Measurements from ENCODE around the gene STIM1.
"Not testable (repeated sequence)": the region's sequence is repeated elsewhere in the genome, so short reads cannot be mapped to it uniquely, and the experiment has no call there.

Gene STIM1

DNA sequence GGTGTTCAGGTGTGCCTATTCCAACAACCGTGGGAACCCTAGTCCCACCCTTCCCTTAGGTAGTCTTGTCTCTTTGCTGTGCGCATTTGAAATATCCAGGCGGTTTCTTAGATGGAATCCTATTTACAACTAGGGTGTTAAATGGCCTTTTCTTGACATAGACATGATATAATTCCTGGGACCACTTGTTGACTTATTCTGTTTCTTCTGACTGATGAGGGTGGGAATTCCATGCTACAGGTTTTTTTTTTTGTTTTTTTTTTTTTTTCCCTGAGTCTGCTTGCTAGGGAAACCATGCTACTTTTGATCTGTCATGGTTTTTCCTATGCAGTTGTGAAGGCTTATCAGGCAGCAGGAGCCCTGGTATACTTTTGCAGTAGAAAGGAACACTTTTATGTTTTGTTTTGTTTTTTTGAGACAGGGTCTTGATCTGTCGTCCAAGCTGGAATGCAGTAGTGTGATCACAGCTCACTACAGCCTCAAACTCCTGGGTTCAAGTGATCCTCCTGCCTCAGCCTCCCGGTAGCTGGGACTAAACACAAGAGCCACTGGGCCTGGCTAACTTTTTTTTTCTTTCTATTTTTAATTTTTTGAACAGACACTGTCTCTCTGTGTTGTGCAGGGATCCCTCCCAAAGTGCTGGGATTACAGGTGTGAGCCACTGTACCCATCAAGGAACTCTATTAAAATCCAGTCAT lies 1.5 kb downstream of the STIM1 start:
- DNase-seq: no peak

DNA sequence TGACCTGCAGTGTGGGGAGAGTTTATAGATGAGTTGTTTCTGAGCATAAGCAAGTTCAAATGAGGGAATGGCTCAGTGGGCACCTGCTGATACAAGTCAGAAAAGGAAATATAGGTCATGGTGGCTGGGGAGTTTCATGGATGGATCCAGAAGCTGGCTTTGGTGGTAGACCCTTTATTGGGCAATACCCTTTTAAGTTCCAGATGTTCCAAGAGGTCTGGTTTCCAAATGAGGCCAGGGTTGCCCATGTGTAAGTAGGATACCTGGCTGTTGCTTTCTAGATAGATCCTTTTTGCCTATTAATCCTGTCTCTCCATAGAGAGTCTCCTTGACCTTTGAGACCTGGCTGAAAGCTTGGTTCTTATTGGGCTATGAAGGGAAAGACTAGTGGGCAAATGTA lies 2.2 kb downstream of the STIM1 start:
- no peak for DNase-seq

DNA sequence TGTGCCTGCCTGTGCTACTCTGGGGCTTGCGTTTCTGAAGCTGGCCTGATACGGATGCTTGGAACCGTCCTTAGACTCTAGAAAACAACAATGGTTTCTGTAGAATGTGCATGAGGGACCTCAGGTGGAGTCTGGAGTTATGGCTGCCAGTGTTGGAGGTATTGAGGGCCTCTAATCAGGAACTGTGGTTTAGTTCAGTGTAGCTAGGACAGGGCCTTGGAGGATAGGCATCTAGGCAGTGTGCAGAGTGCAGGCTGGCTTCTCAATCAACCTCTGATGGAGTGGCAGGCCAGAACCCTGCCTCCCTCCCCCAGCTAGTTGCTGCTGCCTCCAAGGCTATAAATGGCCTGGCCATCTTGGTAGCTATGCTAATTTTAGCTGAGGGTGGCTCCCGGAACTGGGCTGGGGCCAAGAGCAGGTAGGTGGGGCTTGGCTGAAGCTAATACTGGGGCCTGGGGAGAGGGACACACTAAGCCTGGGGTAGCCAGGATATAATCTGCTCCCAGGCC lies 4.0 kb downstream of the STIM1 start:
- no peak for DNase-seq

DNA sequence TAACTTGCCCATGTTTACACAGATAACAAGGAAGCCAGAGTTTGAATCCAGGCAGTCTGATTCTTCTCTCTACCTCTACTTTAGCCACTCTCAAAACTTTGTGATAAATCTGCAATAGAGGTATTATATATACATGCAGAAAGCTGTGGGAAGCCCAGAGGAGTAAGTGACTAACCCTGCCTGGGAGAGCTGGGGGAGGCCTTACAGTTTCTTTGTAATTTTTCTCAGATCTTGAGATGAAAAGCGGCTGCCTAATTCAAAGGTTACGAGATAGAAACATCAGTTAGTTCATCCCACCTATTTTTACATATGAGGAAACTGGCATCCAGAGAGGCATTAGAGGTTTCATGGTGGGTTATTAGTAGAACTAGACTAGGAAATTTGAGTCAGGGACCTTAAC lies 4.9 kb downstream of the STIM1 start:
- DNase-seq: no peak

DNA sequence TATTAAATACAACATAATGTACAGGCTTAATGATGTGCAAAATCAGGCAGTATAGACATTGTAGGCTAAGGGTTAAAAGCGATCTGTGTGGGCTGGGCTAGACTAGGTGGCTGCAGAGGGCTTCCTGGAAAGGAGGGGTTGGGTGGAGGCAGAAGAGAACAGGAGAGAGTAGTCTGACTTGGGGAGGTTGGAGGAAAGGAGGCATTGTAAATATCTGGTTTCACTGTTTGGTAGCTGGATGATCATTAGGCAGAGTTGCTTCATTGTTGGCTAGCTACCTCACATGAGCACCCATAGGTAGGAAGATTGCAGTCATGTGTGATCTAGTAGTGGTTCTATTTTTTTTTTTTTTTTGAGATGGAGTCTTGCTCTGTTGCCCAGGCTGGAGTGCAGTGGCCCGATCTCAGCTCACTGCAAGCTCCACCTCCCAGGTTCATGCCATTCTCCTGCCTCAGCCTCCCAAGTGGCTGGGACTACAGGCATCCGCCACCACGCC lies 5.5 kb downstream of the STIM1 start:
- DNase-seq: not testable (repeated sequence)

DNA sequence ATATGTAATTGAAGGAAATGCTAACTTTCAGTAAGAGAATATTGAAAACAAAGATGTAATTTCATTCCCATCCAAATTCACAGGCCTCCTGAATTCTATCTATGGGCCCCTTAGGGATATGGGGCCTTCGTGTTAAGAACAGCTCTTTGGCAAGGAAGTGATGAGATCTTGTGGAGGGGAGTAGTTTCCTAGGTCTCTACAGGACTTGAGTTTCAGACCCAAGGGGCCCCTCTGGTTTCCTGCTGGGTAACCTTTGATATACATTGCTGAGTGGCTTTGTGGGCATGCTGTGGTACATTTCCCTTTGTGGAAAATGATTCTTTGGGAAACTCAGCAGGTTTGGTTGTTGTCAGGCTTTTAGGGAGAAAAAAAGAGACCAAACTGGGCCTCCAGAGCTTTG lies 6.2 kb downstream of the STIM1 start:
- no peak for DNase-seq

DNA sequence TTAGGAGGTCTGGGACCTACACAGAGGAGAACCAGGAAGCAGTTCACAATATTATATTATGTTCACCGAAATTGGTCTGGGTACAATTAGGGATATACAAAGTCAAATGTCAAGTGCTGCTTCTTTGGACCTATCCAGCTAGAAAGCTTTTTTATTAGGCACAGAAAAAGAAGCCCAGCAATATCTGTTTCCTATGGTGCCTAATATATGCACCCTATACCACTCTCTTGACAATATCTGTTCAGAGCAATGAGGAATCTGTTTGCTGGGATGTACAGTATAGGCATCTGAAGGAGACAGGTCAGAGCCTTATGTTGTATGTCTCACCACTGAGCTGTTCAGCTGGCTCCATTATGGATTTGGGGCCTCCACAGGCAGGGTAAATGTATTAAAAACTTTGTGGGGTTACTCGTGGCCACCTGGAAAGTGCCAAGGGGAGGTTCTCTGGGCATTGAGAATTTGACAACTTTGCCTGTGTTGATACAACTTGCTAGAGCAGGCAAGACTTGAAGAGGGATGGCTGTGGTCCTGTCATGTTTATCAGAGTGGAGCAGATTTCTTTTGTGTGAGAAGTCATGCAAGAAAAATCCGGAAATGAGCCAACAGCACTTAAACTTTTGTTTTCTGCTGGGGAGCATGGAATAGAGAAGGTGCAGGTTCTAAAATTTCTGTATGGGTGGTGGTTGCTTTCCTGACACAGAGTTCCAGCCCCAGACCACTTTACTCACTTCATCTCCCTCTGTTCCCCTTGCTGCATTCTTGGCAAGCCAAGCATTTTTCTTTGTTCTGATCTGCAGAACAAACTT lies 10.1 kb downstream of the STIM1 start:
- peak; percentile 40 for DNase-seq

DNA sequence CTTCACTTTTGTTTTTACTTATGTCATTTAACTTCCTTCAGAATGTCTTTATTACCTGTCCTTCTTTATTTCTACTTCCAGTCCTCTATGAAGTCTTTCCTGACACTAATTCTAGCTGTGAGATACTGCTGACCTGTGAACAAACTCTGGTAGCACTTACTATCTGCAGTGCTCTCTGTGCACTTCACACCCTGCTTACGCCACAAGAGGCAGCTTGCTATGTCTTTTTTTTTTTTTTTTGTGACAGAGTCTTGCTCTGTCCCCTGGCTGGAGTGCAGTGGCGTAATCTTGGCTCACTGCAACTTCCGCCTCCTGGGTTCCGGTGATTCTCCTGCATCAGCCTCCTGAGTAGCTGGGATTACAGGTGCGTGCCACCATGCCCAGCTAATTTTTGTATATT lies 10.7 kb downstream of the STIM1 start:
- DNase-seq: peak; percentile 63

DNA sequence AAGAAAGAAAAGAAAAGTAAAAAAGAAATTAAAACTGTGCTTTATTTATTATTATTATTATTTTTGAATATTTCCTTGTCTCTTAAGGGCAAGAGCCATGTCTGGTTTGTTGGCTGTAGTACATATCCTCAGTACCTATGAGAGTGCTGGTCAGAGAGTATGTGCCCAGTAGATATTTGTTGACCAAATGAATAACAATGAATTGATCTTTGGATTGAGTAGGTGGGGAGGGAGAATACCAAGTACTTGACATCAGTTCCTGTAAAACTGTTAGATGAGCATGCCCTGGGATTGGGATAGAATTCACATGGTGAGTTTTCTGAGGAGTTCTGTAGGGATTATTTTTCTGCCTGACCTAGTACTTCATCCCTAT lies 11.4 kb downstream of the STIM1 start:
- DNase-seq: no peak

DNA sequence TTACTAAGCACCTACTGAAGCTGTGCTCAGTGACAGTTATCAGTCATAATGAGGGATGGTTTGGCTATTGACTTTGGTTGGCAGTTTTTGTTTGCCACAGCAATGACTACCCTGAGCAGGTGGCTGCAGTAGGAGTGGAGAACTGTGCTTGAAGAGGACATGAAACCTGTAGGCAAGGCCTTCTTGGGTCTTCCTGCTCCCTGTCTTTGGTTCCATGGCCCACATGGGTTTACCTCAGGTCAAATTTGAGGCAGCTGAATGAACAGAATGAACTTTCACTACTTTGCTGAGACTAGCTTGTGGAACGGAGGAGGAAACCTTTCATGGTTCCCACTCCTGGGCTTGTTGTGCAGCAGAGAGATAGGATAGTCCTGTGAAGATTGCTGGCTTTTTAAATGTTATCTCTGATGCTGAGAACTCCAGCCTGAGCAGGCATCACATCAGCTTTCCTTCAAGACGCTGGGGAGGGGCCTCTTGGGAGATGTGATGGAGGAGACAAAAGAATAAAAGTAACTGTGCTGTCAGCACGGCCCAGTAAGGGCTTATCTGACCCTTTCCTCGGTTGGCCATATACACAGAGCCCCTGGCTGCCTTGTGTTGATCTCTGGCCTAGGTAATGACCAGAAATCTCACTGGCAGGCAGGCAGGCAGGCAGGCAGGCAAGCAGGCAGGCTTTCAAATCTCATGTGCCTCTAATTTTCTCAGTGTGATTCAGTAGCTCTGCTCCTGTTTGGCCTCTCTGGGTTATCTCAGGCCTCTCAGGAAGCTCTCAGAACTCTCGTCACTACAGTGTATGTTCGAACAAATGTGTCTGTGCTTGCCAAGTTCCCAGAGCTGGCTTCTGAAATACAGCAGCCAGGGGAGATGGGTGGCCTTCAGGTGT lies 12.0 kb downstream of the STIM1 start:
- DNase-seq: no peak

DNA sequence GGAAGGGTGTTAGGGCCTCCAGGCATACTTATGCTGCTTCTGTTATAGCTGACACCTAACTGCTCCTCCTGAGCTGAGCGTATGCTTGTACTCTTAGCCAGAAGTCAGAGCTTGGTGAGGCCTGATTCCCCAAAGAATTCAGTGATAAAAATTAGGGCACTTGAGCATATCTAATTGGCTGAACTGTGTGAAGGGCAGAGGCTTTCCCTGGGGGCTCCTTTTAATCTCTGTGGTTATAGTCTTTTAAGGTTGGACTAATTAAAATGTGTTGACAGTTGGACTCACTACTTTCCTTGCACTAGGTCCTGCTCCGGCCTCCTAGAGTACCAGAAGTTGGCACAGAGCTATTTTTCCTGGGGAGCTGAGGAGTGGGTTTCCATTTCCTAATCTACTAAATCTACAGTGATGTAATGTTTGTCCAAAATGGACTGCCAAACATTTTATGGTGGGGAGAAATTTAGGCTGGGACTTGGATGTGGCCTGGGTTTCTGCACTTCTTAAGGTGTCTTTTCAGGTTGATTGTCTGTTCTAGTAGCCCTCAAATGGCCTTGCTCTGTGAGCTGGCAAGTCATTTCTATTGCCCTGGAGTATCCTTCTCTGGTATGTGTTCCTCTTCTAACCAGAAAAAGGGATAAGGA lies 18.4 kb downstream of the STIM1 start:
- DNase-seq: no peak

DNA sequence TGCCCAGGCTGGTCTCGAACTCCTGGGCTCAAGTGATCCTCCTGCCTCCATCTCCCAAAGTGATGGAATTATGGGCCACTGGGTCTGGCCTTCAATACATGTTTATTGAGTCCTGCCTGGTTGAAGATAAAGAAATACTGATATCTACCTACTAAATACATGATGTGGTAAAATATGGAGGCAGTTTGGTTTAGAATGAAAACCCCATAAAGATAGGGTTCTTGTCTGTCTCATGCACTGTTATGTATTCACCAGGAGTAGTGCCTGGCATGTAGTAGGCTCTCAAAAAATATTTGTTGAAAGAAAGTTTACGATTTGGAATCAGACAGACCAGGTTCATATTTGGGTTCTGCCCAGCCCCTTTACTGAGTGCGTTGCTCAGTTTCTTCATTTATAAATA lies 21.1 kb downstream of the STIM1 start:
- no peak for DNase-seq

DNA sequence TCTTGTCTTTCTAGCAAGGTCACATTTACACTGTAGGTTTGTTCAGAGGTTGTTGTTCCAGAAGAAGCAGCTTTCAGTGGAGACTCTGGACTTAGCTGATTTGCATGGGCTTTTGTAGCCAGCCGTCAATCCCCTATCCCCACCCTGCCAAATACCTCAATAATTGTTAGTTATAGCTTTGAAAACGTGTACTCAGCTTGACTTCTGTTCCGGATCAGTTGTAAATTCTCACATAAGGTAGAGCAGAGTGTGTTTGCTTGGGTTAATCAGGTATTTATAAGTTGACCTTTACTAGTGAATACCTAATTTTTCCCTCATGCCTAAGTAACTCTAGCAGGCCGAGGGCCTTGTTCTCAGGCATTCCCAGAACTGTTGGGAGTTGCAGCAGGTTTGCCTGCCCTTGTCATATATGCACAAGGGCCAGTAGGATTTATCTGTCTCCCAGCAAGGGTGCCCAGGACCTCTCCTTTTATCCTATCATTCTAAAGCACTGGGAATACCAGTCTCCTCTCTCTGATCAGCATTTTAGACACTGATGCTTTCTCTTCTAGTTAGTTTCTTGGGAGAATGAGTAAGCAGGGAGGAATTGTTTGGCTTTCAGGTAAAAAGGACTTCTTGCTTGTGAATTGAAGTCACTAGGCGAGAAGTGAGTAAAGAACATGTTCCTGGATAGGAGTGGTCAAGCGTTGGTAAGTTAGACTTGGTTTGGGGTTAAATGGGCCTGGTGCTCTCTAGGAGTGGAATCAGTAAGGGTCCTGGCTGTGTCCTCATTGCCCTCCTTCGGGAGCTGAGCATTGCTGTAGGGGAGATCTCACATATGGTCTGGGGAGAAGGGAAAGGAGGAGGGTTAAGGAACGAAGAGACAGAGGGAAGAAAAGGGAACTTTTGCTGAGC lies 22.1 kb downstream of the STIM1 start:
- DNase-seq: no peak

DNA sequence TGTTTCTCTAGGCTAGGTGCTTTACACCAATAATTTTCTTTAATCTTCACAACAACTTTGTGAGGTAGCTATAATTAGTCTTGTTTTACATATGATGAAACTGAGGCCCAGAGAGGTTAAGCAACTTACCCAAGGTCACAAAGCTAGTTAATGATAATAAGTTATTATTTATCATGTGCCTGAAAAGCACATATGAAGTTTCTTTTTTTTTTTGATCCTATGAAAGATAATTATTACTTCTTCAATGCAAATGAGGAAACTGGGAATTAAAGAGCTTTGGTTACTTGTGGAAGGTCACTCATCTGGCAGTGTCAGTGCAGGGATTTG lies 22.8 kb downstream of the STIM1 start:
- DNase-seq: no peak

DNA sequence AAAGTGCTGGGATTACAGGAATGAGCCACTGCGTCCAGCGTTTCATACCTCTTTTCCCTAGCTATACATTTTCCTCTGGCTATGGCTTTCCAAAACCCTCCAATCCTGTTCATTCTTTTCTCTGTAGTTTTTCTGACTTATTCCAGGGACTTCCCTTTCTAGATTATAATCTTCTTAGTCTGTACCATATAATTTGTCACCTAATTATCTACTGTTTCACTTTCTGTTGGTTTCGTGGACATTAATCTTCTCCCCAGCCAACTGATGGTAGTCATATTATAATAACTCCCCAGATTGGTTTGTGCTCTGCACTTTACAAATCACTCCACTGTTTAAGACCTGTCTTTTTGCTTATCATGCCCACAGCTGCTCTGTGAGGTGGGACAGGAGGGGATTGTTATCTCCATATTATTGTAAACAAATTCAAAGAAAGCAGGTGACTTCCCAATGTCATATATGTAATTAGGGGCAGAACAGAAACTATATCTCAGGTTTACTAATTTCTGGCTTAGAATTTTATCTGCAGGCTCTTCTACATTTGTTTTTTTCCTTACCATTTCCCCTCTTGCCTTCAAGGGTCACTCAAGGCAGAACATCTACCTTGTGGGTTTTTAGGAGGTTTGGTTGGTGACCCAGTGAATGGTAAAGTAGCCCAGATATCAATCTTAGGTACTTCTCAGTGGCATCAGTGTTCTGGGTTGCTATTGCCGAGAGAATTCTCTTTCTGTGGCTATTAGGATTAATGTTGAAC lies 23.9 kb downstream of the STIM1 start:
- DNase-seq: no peak

DNA sequence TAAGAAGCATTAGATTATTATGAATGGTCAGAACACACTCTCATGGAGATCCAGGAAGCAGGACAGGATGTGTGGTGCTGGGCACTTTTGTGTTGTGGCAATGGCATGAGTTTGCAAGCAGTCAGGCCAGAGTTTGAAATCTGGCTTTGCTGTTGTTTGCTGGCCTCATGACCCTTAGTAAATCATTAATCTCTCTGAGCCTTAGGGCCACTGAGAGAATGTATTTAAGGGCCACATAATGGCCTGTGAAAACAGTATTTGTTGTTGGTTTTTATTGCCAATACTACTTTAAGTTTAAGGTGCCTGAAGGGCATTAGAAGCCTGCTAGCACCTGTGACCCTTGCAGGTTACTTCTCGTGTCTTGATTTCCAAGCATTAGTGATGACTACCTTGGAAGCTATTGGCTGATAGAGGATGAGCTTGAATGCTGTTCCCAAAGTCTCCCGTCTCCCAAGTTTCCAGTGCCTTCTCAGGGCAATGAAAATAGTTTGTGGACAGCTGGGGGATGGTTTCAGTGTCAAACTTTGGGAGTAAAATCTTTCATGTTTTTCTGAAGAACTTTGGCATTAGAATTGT lies 24.6 kb downstream of the STIM1 start:
- no peak for DNase-seq

DNA sequence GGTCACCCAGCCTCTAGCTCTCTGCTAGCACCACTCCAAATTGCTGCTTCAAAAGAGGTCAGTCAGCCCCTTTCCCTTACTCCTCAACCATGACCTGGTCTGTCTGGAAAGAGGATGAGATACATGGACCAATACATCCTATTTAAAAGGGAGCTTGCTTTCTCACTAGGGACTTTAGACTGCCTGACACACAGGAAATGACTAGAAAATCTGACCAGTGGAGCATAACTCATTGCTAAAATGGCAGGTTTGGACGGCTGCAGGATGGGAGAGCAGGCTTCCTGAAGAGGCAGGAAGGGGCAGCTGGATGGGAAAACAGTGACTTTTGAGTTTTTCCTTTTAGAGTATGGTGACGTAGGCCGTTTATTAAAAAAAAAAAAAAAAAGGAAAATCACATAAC lies 25.3 kb downstream of the STIM1 start:
- no peak for DNase-seq

DNA sequence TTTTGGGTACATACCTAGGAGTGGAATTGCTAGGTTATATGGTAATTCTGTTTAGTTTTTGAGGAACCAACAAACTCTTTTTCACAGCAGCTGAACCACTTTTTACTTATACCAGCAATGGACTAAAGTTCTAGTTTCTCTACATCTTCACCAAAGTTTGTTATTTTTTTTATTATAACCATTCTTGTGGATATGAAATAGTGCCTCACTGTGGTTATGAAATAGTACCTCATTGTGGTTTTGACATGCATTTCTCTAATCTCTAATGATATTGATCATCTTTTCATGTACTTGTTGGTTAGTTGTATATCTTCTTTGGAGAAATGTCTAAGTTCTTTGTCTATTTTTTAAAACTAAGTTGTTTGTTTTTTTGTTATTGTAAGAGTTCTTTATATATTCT lies 27.2 kb downstream of the STIM1 start:
- DNase-seq: no peak

DNA sequence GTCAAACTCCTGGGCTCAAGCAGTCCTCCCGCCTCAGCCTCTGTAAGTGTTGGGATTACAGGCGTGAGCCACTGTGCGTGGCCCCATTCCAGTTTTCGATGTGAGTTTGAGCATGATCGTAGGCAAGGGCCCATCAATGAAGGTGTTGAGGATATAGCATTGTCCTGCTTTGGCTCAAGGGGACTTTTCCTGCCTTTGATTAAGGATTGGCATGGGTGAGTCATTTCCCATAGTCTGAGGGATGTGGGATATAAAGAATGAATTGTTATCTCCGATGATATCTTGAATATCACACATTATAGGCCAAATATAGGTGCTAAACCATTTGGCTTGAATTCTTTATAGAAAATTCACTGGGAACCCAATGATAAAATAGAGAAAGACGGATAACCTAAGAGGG lies 30.4 kb downstream of the STIM1 start:
- DNase-seq: no peak

DNA sequence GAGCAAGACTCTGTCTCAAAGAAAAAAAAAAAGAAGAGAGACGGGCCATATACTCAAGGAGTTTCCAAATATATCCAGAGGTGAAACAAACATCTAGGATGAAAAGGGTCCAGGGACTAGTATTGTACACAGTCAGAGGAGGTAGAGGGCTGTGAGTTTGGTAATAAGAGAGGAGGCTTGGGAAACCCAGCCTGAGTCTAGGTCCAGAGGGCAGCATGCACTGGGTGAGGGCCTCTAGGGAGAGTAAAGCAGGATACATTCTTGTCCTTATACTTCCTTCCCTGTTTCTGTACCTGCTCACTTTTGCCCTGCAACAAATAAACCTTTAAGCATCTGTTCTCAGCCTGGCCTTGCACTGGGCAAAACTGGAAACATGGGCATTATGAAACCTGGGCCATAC lies 31.5 kb downstream of the STIM1 start:
- no peak for DNase-seq

DNA sequence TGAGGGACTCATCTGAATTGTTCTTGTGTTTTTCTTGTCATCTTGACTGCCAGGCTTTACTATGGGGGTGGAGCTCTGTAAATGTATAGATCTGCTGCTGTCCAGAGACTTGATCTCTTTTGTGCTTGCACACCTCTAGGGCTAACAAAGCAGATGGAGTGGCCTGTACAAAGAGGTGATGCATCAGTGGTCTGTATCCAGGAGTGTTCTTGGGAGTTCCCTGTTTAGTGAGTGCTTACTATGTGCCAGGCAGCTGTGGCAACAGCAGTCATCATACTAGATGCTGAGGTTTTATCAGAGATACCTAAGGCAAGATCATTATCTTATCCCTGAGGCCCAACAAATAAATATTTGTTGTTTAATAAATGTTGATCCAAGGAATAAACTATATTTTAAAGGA lies 33.4 kb downstream of the STIM1 start:
- DNase-seq: no peak

All from inflammatory macrophage treated with lipopolysaccharide for 4 hours (primary cell).